GM21737 (cell line): ENCODE results near the gene SIM1.

Experiments used
- ATAC-seq: cut with Tn5 transposase; IDR thresholded peaks from one replicate; pipeline ENCODE4 v1.9.1; 2021; ENCODE audit warnings: mild to moderate bottlenecking, moderate library complexity; ENCODE audit not compliant: unreplicated experiment

The SIM1 gene

GRCh38 chr6:100473182-100473581 lies 8.5 kb upstream of the SIM1 start:
- no peak for ATAC-seq

- peak; percentile 88 for ATAC-seq
These were observed 8.0 kb upstream of the SIM1 start for GRCh38 chr6:100472674-100473073.

GRCh38 chr6:100470422-100471120 lies 5.8 kb upstream of the SIM1 start:
- ATAC-seq: no peak

GRCh38 chr6:100469101-100469859 lies 4.6 kb upstream of the SIM1 start:
- no peak for ATAC-seq

GRCh38 chr6:100468016-100468622 lies 3.4 kb upstream of the SIM1 start:
- no peak for ATAC-seq

- ATAC-seq: no peak
These were observed 2.7 kb upstream of the SIM1 start for GRCh38 chr6:100467129-100468015.

GRCh38 chr6:100466410-100467128 lies 1.8 kb upstream of the SIM1 start:
- ATAC-seq: no peak

DNA sequence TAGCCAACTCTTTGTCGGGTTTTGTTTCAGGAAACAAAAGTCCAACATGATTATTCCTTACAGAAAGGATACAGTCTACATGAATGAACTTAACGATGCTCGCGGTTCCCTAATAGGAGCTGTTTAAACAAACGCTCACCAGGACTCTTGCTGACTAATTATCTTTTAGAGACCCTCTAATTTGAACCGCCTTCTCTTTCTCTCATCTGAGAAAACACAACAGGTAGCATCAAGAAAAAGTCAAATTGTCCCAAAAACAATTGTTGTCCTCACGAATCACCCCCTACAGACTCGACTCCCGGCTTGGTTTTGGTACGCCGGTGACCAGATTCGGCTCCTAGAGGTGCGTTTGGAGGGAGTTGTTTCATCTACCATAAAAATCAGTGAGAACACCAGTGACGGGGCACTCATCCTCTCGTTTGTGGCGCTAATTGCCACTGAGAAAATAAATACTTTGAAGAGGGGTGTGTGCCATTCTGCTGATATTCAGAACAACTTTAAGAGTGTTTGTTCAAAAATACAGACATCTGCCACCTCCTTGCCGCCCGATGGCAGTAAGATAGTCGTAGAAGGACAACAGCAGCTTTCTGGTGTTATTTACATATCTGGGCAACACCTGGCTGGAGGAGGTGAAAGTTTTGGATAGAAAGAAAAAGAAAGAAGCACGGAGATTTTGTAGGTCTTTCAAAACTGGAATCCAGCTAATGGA lies 1.1 kb upstream of the SIM1 start:
- ATAC-seq: no peak

- ATAC-seq: no peak
These were observed 414 bp downstream of the SIM1 start for GRCh38 chr6:100464162-100464851.

GRCh38 chr6:100463630-100464161 lies 1.0 kb downstream of the SIM1 start:
- ATAC-seq: no peak

DNA sequence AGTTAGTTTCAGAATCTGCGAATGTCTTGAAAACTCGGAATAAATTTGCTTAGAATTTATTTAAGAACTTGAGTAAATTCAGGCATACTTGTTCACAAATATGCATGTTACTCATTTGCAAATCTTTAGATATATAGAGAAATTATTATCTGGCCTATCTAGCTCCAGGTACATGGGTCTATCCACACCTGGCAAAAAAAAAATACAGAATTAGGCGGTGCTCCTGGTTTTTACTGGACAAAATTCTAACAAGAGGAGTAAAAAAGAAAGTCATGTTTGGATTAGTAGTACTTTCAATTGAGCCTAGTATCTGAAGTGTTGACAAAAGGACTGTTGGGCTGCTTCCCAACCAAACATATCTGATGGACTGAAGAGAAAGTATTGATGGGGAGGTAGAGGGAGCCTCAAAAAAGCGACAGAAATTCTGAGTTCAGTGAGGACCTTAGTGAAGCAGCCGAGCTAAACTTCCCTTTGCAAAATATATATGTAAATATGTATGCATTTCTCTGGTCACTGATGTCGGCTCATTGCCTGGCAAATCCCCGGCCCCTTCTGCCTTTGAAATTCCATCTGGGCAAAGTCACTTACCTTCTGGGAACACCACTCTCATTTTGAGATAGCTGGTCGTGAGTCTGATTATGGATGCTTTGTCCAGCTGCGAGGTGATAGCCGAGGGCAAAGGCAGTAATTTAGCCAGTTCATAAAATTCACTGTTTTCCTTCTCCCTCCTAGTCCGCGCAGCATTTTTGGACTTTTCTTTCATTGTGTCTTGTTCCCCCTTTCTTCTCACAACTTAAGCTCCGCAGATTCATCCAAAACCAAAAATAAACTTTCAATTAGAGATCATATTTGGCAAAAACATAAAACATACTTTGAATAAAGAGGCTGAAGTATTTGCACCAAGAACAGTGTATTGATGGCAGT lies 1.8 kb downstream of the SIM1 start:
- no peak for ATAC-seq

GRCh38 chr6:100461917-100462705 lies 2.6 kb downstream of the SIM1 start:
- no peak for ATAC-seq

- no peak for ATAC-seq
These were observed 3.3 kb downstream of the SIM1 start for GRCh38 chr6:100461278-100461916.

GRCh38 chr6:100460650-100461204 lies 4.0 kb downstream of the SIM1 start:
- ATAC-seq: no peak

DNA sequence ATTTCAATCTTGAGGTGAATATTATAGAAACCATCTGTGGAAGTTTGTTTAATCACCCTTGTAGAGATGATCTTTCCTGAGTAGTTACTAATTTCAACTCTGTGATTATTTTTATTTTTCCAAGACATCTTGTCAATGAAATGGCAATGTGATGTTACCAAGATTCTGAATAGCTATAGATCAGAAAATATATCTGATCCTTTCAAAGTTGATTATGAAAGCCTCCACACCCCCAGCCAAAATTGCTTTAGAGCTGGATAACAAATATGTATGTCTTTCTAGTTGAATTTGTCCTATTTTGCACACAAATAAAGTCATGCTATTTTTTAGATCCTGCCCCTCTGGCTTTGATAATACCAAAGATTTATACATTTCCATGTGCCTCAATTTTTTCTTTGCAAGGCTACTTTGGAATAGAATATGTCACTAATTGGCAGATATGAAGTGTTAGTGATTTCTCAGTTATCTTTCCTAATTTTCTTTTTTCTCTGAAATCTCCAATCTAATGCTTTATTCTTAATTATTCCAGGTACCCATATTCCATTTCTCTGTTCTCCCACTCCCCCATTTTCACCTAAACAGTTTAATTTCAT lies 5.0 kb downstream of the SIM1 start:
- no peak for ATAC-seq
